ENCODE results near the gene MUC5AC.
"Not testable (repeated sequence)": the region's sequence is repeated elsewhere in the genome, so short reads cannot be mapped to it uniquely, and the experiment has no call there.

Gene MUC5AC

GRCh38 chr11:1209371-1210057, 51.8 kb downstream of the MUC5AC start:
- DNase-seq: no peak

GRCh38 chr11:1211838-1212237, 54.1 kb downstream of the MUC5AC start:
- no peak for DNase-seq

GRCh38 chr11:1215826-1216225, 58.1 kb downstream of the MUC5AC start:
- DNase-seq: not testable (repeated sequence)

GRCh38 chr11:1217151-1217550, 59.4 kb downstream of the MUC5AC start:
- DNase-seq: no peak

GRCh38 chr11:1218256-1218787, 60.6 kb downstream of the MUC5AC start:
- no peak for DNase-seq

- DNase-seq: no peak
These were observed 61.2 kb downstream of the MUC5AC start for GRCh38 chr11:1218788-1219445.

GRCh38 chr11:1219446-1219833, 61.7 kb downstream of the MUC5AC start:
- no peak for DNase-seq

GRCh38 chr11:1219834-1220815, 62.4 kb downstream of the MUC5AC start:
- no peak for DNase-seq

GRCh38 chr11:1220941-1221721, 63.4 kb downstream of the MUC5AC start:
- DNase-seq: no peak

GRCh38 chr11:1221848-1222311, 64.1 kb downstream of the MUC5AC start:
- DNase-seq: no peak

GRCh38 chr11:1222491-1223345, 65.0 kb downstream of the MUC5AC start, which contains the start of gene MUC5B:
Gene MUC5B (plus strand): TSS chr11:1223066. CDS start chr11:1223124, 58 bp downstream.
- no peak for DNase-seq

GRCh38 chr11:1223346-1224110, 65.8 kb downstream of the MUC5AC start:
- DNase-seq: no peak

GRCh38 chr11:1224111-1224490, 66.3 kb downstream of the MUC5AC start:
- DNase-seq: no peak

GRCh38 chr11:1224491-1225385, 67.0 kb downstream of the MUC5AC start:
- no peak for DNase-seq

- DNase-seq: no peak
These were observed 67.9 kb downstream of the MUC5AC start for GRCh38 chr11:1225386-1226225.

- DNase-seq: no peak
These were observed 68.7 kb downstream of the MUC5AC start for GRCh38 chr11:1226226-1226985.

- no peak for DNase-seq
These were observed 69.3 kb downstream of the MUC5AC start for GRCh38 chr11:1226986-1227550.
